SU-DHL-6 (cell line): ENCODE data around the gene RITA1.

ENCODE experiments used
- CTCF ChIP-seq: fragments of 200-600 bp; sonication (generic); IDR thresholded peaks from one replicate; pipeline ENCODE4 v1.5.1; 2017; ENCODE audit warnings: antibody characterized with exemption, mild to moderate bottlenecking, low read length, moderate library complexity; ENCODE audit not compliant: insufficient read depth, poor library complexity, severe bottlenecking
- EZH2phosphoT487 ChIP-seq: fragments of 200-600 bp; sonication (generic), shearing (Covaris generic); conservative IDR thresholded peaks from 2 replicates; pipeline ENCODE4 v1.6.1; 2018; ENCODE audit warnings: mild to moderate bottlenecking, antibody characterized with exemption, low read length, moderate library complexity, mixed read lengths

GRCh38 chr12:113195598-113195997 lies 10.1 kb downstream of the RITA1 start:
- TF ChIP-seq CTCF (no peak), EZH2phosphoT487 (no peak)
